ENCODE data around the gene SNTG2. TPM values are rescaled to one million over a fixed set of nuclear protein-coding genes. Genes with fewer than 3 reads are reported as not detected.

The SNTG2 gene
- total and polyA plus RNA-seq, 4 donors = not detected

GRCh38 chr2:1366546-1367134, 416.0 kb downstream of the SNTG2 start:
- Histone ChIP-seq H3K27ac (ENCODE audit: low read depth in 1 of 2, low read length in 2 of 2) (no peak overlapping the region), H3K4me1 (ENCODE audit: control insufficient read depth in 4 of 4, insufficient read depth in 4 of 4, low read length in 3 of 4) (no peaks in the 10 kb centered on the region), H3K9me3 (ENCODE audit: control insufficient read depth in 4 of 4, low read length in 3 of 4) (no peaks in the 10 kb centered on the region), H3K36me3 (ENCODE audit: control insufficient read depth in 4 of 4, insufficient read depth in 3 of 4, low read depth in 1 of 4, low read length in 3 of 4) (no peaks in the 10 kb centered on the region), H3K9ac (ENCODE audit: low read depth in 1 of 2, low read length in 2 of 2) (no peak overlapping the region), H3K27me3 (ENCODE audit: control insufficient read depth in 4 of 4, insufficient read depth in 4 of 4, low read length in 3 of 4) (peaks cover 0 to 3% (median 0%) of the 10 kb centered on the region in 4 donors), H3K4me3 (ENCODE audit: low read depth in 1 of 3, low read length in 3 of 3) (no peak overlapping the region)
- 75% methylated on average over 20 of the region's 20 CpGs for WGBS
- no peak for DNase-seq (ENCODE audit: low spot score)
- TF ChIP-seq NR2F2 (IDR thresholded peaks at IDR 0.05) = no peak
- no peak for TF ChIP-seq ZBTB33 (IDR thresholded peaks at IDR 0.05)
- no peak for TF ChIP-seq EGR1 (IDR thresholded peaks at IDR 0.05; ENCODE audit: low read depth in 2 of 2)
- no peak for TF ChIP-seq RXRA (IDR thresholded peaks at IDR 0.05)
- TF ChIP-seq GABPA (IDR thresholded peaks at IDR 0.05 in 1 of 2, conservative IDR thresholded peaks at IDR 0.05 in 1 of 2) = no peak
- no peak for TF ChIP-seq YY1 (IDR thresholded peaks at IDR 0.05)
- TF ChIP-seq SP1 (IDR thresholded peaks at IDR 0.05) = no peak
- TF ChIP-seq MAX (IDR thresholded peaks at IDR 0.05) = no peak
- TF ChIP-seq CTCF (IDR thresholded peaks at IDR 0.05; ENCODE audit: low read depth, low read length, missing input control) = no peak
- no peak for TF ChIP-seq REST (IDR thresholded peaks at IDR 0.05)
- no peak for TF ChIP-seq FOXA1 (IDR thresholded peaks at IDR 0.05)
- no peak for TF ChIP-seq HNF4G (IDR thresholded peaks at IDR 0.05)
- no peak for TF ChIP-seq FOXA2 (IDR thresholded peaks at IDR 0.05)

GRCh38 chr2:1367601-1368000, 417.0 kb downstream of the SNTG2 start:
- Histone ChIP-seq H3K4me3 (ENCODE audit: low read depth in 1 of 3, low read length in 3 of 3) (no peak overlapping the region), H3K27me3 (ENCODE audit: control insufficient read depth in 4 of 4, insufficient read depth in 4 of 4, low read length in 3 of 4) (peaks cover 0 to 3% (median 0%) of the 10 kb centered on the region in 4 donors), H3K9me3 (ENCODE audit: control insufficient read depth in 4 of 4, low read length in 3 of 4) (no peaks in the 10 kb centered on the region), H3K4me1 (ENCODE audit: control insufficient read depth in 4 of 4, insufficient read depth in 4 of 4, low read length in 3 of 4) (no peaks in the 10 kb centered on the region), H3K36me3 (ENCODE audit: control insufficient read depth in 4 of 4, insufficient read depth in 3 of 4, low read depth in 1 of 4, low read length in 3 of 4) (no peaks in the 10 kb centered on the region), H3K9ac (ENCODE audit: low read depth in 1 of 2, low read length in 2 of 2) (no peak overlapping the region), H3K27ac (ENCODE audit: low read depth in 1 of 2, low read length in 2 of 2) (no peak overlapping the region)
- DNase-seq (ENCODE audit: low spot score) = no peak
- 61% methylated on average over 9 of the region's 9 CpGs for WGBS
- TF ChIP-seq HNF4G (IDR thresholded peaks at IDR 0.05) (no peak), ATF3 (IDR thresholded peaks at IDR 0.05) (no peak), GABPA (IDR thresholded peaks at IDR 0.05 in 1 of 2, conservative IDR thresholded peaks at IDR 0.05 in 1 of 2) (no peak), RXRA (IDR thresholded peaks at IDR 0.05) (no peak), EGR1 (IDR thresholded peaks at IDR 0.05; ENCODE audit: low read depth in 2 of 2) (no peak), NR2F2 (IDR thresholded peaks at IDR 0.05) (no peak), HNF4A (conservative IDR thresholded peaks at IDR 0.05) (no peak), SP1 (IDR thresholded peaks at IDR 0.05) (no peak), CTCF (IDR thresholded peaks at IDR 0.05; ENCODE audit: low read depth, low read length, missing input control) (no peak), YY1 (IDR thresholded peaks at IDR 0.05) (no peak), ZBTB33 (IDR thresholded peaks at IDR 0.05) (no peak), MAX (IDR thresholded peaks at IDR 0.05) (no peak), FOXA2 (IDR thresholded peaks at IDR 0.05) (no peak)
